Keratinocyte (primary cell): ENCODE measurements around the gene RC3H2.

Experiments
- CTCF ChIP-seq, 3 experiments: IDR thresholded peaks in 1 of 3; conservative IDR thresholded peaks in 1 of 3; optimal IDR thresholded peaks in 1 of 3; 2 replicates in 2 of 3; 3 replicates in 1 of 3; pipeline versions ENCODE3 to v1.5.1; 2011; ENCODE audit warnings: low read length in 3 of 3, mild to moderate bottlenecking in 3 of 3, moderate library complexity in 2 of 3, control low read depth in 1 of 3, inconsistent platforms in 1 of 3; ENCODE audit not compliant: insufficient read depth in 2 of 3; ENCODE audit errors: extremely low read depth in 1 of 3
- EZH2 ChIP-seq: IDR thresholded peaks from one replicate; pipeline ENCODE4 v1.6.1; 2012; ENCODE audit warnings: inconsistent platforms, mild to moderate bottlenecking, low read length, moderate library complexity

- no peak for TF ChIP-seq CTCF (optimal IDR thresholded peaks at IDR 0.05 in 1 of 3, IDR thresholded peaks at IDR 0.05 in 1 of 3, conservative IDR thresholded peaks at IDR 0.05 in 1 of 3; ENCODE audit: extremely low read depth in 1 of 3, insufficient read depth in 2 of 3, low read length in 3 of 3)
- no peak for TF ChIP-seq EZH2
These were observed 34.4 kb upstream of the RC3H2 start for GRCh38 chr9:122939601-122940000.
